HG03280 (cell line): ENCODE data around the gene CLCN2.

Source experiments
- ATAC-seq: cut with Tn5 transposase; IDR thresholded peaks from one replicate; pipeline ENCODE4 v1.9.1; 2021; ENCODE audit warnings: mild to moderate bottlenecking, moderate library complexity; ENCODE audit not compliant: unreplicated experiment

CLCN2 gene

GRCh38 chr3:184361532-184361931, at the start of gene CLCN2, which contains the start of gene POLR2H:
Gene CLCN2, minus strand, starts transcription at chr3:184361605. Its CDS starts 126 bp downstream, at chr3:184361479.
Gene POLR2H, plus strand, starts transcription at chr3:184361710. Its CDS starts 1,783 bp downstream, at chr3:184363493.
- ATAC-seq, result peak; percentile 36

GRCh38 chr3:184409946-184410500, 48.6 kb upstream of the CLCN2 start:
- ATAC-seq, result no peak

GRCh38 chr3:184409331-184409926, 48.0 kb upstream of the CLCN2 start:
- ATAC-seq, result no peak

- ATAC-seq, result no peak
Observed at GRCh38 chr3:184405075-184406030, 43.9 kb upstream of the CLCN2 start.

- no peak for ATAC-seq
Observed at GRCh38 chr3:184399410-184399809, 38.0 kb upstream of the CLCN2 start.

- no peak for ATAC-seq
Observed at GRCh38 chr3:184395320-184395660, 33.9 kb upstream of the CLCN2 start.

GRCh38 chr3:184391266-184391665, 29.9 kb upstream of the CLCN2 start:
- no peak for ATAC-seq

- ATAC-seq, result no peak
Observed at GRCh38 chr3:184389935-184390528, 28.6 kb upstream of the CLCN2 start.

GRCh38 chr3:184389384-184389783, 28.0 kb upstream of the CLCN2 start:
- ATAC-seq, result no peak

- ATAC-seq, result no peak
Observed at GRCh38 chr3:184388936-184389230, 27.5 kb upstream of the CLCN2 start.

- ATAC-seq, result no peak
Observed at GRCh38 chr3:184388164-184388935, 26.9 kb upstream of the CLCN2 start.

GRCh38 chr3:184387174-184387714, 25.8 kb upstream of the CLCN2 start:
- no peak for ATAC-seq

- no peak for ATAC-seq
Observed at GRCh38 chr3:184386047-184386806, 24.8 kb upstream of the CLCN2 start.

- ATAC-seq, result no peak
Observed at GRCh38 chr3:184384856-184385422, 23.5 kb upstream of the CLCN2 start.

GRCh38 chr3:184384342-184384741, 22.9 kb upstream of the CLCN2 start:
- no peak for ATAC-seq

- ATAC-seq, result no peak
Observed at GRCh38 chr3:184383033-184383740, 21.8 kb upstream of the CLCN2 start.

- ATAC-seq, result no peak
Observed at GRCh38 chr3:184382326-184383032, 21.1 kb upstream of the CLCN2 start.
